Colonic mucosa (tissue), 4 donors: ENCODE measurements around the gene RPS3. TPM values are rescaled to one million over a fixed set of nuclear protein-coding genes. Genes with fewer than 3 reads are reported as not detected.

Experiments used
- DNase-seq: peaks from one replicate; pipeline ENCODE4 v3.0.0-alpha.2; 2020
- H3K27ac ChIP-seq: fragments of 200-600 bp; one replicate; pipeline ENCODE4 v1.8.0; 2021
- H3K27me3 ChIP-seq: fragments of 200-600 bp; one replicate; pipeline ENCODE4 v1.8.0; 2021
- H3K36me3 ChIP-seq: fragments of 200-600 bp; one replicate; pipeline ENCODE4 v1.8.0; 2021
- H3K4me1 ChIP-seq: fragments of 200-600 bp; one replicate; pipeline ENCODE4 v1.8.0; 2021; ENCODE audit warnings: mild to moderate bottlenecking
- H3K4me3 ChIP-seq: fragments of 200-600 bp; one replicate; pipeline ENCODE4 v1.8.0; 2021
- H3K9ac ChIP-seq, 2 donors: one replicate each; pipeline ENCODE4 v1.7.0; 2013; ENCODE audit warnings: control low read depth in 2 of 2, low read depth in 2 of 2, low read length in 2 of 2
- H3K9me3 ChIP-seq: fragments of 200-600 bp; one replicate; pipeline ENCODE4 v1.8.0; 2021
- CTCF ChIP-seq: fragments of 200-600 bp; IDR thresholded peaks from one replicate; pipeline ENCODE4 v1.8.0; 2022; ENCODE audit warnings: antibody characterized with exemption, mild to moderate bottlenecking
- intact Hi-C: fragments of 100-400 bp; cut with DNase I; formaldehyde crosslinking; loops from one replicate; pipeline ENCODE4 v1.14.1; 2022
- total RNA-seq, 2 donors: library from RNA; stranded (reverse); fragmentation: NEBNext Ultra II Directional in 1 of 2; extraction: Animal tissue kit (Norgen Biotek cat#: 25700) in 1 of 2; gene quantifications; one replicate each; pipeline ENCODE4 v1.2.1, GENCODE V29; 2021
- donor health status: healthy.
- donor health status: DM: no; HTN: no; CAD: no.
- donor health status: DM: no; HTN: no; CAD: no.

RPS3 gene
- total RNA-seq, 2 donors from 2014 or later: 2,133 to 2,596 TPM

DNA sequence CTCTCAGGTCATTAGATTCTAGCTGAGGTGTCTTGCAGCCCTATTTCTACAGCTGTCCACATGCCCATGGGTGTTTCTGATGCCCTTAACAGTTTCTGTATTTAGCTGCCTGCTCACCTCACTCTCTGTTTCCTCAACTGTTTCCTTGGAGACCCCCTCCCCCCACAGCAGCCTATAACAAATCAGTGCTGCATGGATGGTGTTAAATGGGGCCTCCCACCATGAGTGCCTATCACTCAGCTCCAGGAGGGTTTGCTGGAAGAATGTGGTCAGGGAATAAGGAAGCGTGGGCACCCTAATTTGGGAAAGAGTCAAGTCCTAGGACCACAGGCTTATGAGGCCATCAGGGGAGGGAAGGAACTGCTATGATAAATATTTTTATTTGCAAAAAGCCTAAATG lies 25.1 kb downstream of the RPS3 start:
- Histone ChIP-seq H3K27me3 (peaks cover 4% of the 10 kb centered on the region), H3K27ac (no peak overlapping the region), H3K4me3 (no peak overlapping the region), H3K9ac (no peak overlapping the region), H3K36me3 (no peaks in the 10 kb centered on the region), H3K9me3 (no peaks in the 10 kb centered on the region), H3K4me1 (peaks cover 15% of the 10 kb centered on the region)
- no peak for DNase-seq
- intact Hi-C loops: no loop called here
- TF ChIP-seq CTCF: no peak

GRCh38 chr11:75425422-75425821 lies 26.1 kb downstream of the RPS3 start:
- no peak for DNase-seq
- H3K27me3 ChIP-seq: peaks cover 9% of the 10 kb centered on the region
- no peak overlapping the region for H3K4me3 ChIP-seq
- H3K27ac ChIP-seq: no peak overlapping the region
- H3K36me3 ChIP-seq: no peaks in the 10 kb centered on the region
- intact Hi-C loops: no loop called here
- H3K4me1 ChIP-seq: peaks cover 12% of the 10 kb centered on the region
- no peak overlapping the region for H3K9ac ChIP-seq
- no peaks in the 10 kb centered on the region for H3K9me3 ChIP-seq
- TF ChIP-seq CTCF: no peak

- no peak for DNase-seq
- no peaks in the 10 kb centered on the region for H3K36me3 ChIP-seq
- peaks cover 21% of the 10 kb centered on the region for H3K27me3 ChIP-seq
- no peak overlapping the region for H3K9ac ChIP-seq
- H3K4me3 ChIP-seq: no peak overlapping the region
- intact Hi-C loops: no loop called here
- TF ChIP-seq CTCF: no peak
- no peaks in the 10 kb centered on the region for H3K9me3 ChIP-seq
- peaks cover 16% of the 10 kb centered on the region for H3K4me1 ChIP-seq
- no peak overlapping the region for H3K27ac ChIP-seq
Measured at GRCh38 chr11:75426720-75427086, 27.4 kb downstream of the RPS3 start.

DNA sequence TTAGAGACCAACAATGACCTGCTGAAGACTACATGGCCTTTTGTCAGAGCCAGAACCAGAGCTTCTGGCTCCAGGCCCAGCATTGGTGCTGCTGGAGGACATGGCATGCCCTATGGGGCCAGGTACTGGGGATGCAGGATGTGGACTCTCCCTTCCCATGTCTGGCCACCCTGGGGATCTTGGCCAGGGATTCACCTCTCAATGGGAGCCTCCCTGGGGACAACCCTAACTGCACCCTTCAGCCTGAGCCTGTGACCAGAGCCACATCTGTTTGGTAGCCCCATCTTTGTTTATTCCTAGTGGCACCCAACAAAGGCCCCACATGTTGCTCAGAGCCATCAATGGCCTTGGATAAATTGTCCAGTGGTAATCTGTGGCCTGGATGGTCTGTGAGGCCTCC lies 27.9 kb downstream of the RPS3 start:
- Histone ChIP-seq H3K4me3 (no peak overlapping the region), H3K4me1 (peaks cover 16% of the 10 kb centered on the region), H3K27ac (no peak overlapping the region), H3K27me3 (peaks cover 25% of the 10 kb centered on the region), H3K9ac (no peak overlapping the region), H3K36me3 (no peaks in the 10 kb centered on the region), H3K9me3 (no peaks in the 10 kb centered on the region)
- TF ChIP-seq CTCF: no peak
- intact Hi-C loops: no loop called here
- no peak for DNase-seq

DNA sequence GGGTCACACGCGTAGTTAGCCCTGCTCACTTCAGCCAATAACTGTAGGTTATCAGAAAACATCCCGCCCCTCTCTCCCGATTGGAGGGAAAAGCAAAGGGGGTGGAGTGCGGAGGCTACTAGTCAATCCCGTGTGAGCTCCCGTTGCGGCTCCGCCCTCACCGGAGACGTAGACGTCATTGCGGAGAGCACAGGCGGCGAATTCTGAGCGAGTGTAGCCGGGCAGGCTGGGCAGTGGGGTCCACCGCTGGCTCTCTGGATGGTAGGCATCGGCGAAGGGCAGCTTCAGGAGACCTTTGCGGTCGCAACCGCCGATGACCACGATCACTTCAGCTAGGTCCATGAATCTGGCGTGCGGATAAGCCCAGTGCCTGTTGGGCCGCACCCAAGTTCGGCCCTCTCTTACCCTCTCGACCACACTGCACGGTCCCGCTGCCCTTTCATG lies 29.0 kb downstream of the RPS3 start:
- H3K9me3 ChIP-seq: no peaks in the 10 kb centered on the region
- peaks cover 37% of the 10 kb centered on the region for H3K27me3 ChIP-seq
- peaks cover 10% of the 10 kb centered on the region for H3K4me1 ChIP-seq
- no peaks in the 10 kb centered on the region for H3K36me3 ChIP-seq
- peak; percentile 89 for DNase-seq
- intact Hi-C loops: no loop called here
- H3K4me3 ChIP-seq: peak overlapping the region; percentile 26
- H3K27ac ChIP-seq: no peak overlapping the region
- TF ChIP-seq CTCF: no peak
- H3K9ac ChIP-seq: no peak overlapping the region
